GM04504 (cell line): ENCODE results near the gene TSHZ1.
"Not testable (repeated sequence)": the region's sequence is repeated elsewhere in the genome, so short reads cannot be mapped to it uniquely, and the experiment has no call there.

Experiments
- DNase-seq: peaks from one replicate; pipeline ENCODE4 v3.0.0-alpha.2; 2012; ENCODE audit warnings: low read depth

The TSHZ1 gene

DNA sequence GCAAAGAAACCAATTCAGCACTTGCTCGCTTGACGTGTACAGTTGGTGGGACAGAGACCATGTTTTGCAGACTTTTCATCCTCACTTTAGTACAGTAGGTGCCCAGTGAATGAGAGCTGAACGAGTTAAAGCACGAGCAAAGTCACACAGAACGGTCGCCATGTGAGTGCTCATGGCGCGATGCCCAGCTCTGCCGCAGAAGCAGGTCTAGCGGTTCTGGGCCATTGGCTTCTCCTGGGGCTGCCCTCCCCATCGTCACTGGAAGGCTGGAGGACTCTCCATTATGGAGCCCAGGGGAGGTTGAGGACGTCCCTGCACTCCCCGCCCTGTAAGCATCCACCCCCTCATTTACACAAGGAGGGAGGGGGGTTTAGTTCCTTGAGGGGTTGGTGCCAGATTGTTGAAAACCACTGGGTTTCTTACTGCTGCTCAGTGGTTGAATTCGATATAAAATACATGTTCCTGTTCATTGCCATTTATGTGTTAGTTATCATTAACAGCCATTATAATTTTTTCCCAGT, 26.6 kb upstream of the TSHZ1 start:
- no peak for DNase-seq

DNA sequence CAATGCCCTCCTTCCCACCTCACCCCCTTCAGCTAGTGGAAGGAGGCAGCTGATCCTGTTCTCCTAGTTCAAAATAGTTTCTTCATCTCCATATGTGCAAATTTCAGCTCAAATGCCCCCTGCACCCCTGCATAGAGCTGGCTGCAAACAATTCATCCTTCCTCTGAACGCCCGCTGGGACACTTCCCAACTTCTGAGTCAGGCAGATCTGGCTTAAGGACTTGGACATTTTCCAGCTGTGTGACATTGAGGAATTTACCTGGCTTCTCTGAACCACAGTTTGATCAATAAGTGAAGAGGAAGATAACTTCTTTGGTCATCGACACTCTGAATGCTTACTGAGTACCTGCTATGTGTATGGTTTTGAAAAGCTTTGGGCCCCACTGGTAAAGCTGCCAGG, 25.1 kb upstream of the TSHZ1 start:
- no peak for DNase-seq

DNA sequence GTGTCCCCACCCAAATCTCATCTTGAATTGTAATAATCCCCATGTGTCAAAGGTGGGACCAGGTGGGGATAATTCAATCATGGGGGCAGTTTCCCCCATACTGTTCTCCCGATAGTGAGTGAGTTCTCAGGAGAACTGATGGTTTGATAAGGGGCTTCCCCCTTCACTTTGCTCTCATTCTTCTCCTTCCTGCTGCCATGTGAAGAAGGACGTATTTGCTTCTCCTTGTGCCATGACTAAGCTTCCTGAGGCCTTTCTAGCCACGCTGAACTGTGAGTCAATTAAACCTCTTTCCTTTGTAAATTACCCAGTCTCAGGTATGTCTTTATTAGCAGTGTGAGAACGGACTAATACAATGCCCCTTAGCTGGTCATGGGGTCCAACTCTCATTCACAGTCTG, 22.9 kb upstream of the TSHZ1 start:
- not testable (repeated sequence) for DNase-seq

DNA sequence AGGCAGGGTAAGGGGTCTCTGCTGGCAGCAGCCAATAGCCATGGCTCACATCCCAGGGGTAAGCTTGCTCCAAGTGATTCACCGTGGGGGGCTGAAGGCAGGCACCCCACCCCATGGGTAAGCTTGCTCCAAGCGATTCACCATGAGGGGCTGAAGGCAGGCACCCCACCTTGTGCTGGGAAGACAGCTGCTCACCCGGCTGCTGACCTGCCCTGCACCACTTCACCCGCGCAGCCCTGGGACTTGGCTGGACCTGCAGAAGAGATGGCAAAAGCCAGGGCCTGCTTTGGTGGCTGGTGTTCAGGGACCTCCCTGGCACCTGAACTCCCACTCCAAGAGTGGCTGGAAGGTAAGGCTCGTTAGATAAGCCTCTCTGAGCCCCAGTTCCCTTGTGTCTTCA, 20.9 kb upstream of the TSHZ1 start:
- DNase-seq: no peak

DNA sequence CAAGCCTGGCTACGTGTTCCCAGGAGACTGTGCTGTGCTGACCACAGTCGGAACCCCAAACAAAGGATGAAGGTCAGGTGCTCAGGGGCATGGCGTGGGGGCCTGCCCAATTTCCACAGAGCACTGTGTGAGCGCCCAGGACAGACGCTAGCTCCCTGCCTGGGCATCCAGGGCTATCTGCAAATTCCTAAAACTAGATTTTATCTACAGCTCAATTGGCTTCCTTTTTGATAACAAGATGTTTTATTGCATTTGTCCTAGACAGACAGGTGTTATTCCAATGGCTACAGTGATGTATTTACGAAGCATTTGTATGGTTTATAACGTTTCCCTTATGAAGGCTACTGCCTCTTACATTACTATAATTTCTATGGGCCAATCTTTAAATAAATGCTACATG, 17.7 kb upstream of the TSHZ1 start:
- DNase-seq: no peak

DNA sequence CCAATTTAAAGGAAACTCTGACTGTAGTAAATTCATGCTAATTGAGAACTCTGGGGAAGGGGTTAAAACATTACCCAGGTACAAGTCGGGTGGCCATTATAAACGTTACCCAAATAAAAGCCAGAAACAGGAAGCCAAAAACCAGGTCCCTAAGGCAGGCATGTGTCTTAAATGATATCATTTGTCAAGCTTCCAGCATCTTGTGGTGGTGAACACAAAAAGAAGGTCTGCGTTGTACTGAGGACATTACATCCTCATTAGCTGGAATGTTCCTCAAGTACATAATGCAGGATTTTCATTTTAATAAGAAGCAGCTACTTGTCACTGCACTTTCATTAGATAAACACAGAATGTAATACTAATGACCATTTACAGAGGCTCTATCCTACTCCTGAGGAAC, 12.6 kb upstream of the TSHZ1 start:
- DNase-seq: no peak

DNA sequence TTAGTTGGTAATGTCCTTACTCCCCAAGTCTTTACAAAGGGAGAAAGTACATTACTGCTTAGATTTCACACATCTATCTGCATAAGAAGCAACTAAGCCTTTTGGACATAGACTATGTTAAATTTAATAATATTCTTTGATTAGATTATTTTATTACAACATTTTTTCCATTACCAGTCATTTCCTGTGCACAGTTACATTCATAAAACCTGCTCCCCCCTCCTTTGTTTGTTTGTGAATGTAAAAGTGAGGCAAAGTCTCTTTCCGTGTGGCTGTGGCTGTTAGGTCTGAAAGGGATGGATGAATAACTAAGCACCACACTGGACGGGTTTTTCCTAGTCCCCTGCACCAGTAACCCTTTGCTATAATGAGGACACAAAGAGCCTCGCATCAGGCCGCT, 11.3 kb upstream of the TSHZ1 start:
- no peak for DNase-seq

DNA sequence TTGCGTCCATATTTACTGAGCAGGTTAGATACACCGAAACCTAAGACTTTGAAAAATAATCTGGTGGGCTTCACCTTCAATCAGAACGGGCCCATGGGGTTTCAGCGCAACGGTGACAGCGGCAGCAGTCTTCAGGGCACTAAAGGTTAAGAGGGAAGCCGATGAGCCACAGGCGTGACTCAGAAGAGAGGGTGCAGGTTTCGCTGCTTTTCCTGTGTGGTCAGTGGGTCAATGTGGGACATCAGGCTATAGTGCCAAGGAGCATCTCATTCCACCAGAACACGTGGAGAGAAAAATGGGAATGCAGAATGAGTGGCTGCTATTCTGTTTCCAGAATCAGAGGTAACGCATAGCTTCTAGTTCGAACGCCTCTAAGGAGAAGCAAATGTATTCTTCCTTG, 10.5 kb upstream of the TSHZ1 start:
- no peak for DNase-seq

DNA sequence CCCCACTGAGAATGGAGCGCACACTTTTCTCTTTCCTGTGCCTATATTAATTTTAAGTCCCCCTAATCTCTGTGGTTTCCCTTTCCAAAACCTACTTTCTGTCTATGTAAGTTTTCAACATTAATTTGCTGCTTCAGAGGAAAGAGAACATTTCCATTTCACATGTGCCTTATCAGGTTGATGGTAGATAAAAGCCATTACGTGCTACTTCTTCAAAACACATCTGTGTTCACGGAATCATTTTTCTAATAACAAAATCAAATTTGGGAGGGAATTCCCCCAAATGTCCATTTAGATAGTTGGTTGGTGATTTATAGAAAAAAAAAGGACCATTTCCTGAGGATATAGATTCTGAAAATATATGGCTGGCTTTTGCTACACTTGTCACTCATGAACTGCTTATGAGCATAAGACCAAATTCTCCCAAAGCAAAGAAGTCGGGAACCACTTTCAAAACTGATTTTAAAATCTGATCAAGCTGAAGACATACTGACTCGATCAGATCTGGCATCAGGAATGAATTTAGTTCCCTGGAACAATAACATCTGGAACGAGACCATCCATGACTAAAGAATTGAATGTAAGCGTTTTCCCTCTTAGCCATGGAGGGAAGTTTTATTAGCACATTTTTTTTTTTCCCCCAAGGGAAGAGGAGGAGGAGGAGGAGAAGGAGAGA, 9.9 kb upstream of the TSHZ1 start:
- DNase-seq: no peak

DNA sequence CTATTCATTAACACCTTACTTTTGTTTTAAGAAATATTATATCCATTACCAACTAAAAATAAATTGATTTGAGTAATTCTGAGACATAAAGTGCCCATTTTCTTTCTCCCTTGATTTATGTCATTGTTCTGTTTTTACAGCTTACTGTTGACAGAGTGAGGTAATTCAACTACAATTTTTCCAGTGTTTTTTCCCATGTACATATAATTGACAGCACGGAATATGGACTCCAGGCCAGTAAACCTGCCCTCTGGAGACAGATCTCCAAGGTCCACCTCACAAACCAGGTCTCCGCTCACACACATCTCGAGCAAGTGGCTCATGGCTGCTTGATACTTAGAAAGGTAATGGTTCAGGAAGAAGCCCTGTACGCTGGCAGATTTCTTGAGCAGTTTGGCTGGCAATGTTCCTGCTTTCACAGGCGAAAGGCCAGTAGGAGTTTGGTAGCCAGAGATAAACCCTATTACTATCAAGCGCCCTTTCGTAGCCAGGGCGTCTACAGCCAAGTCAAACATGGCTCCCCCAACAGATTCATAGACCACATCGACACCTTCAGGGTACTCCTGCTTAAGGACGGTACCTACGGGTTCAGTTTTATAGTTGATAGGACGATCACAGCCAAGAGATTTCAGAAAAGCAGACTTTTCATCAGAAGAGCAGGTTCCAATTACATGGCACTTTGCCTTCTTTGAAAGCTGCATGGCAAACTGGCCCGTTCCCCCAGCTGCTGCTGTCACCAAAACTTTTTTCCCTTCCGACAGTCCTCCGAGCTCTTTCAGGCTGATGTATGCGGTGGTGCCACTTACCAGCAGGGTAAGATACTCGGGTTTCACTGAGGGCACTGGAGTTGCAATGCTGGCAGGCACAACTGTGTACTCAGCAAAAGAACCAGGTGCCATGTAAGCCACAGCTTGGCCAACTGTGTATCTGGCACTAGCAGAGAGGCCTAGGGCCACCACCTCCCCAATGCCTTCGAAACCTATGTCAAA, 9.0 kb upstream of the TSHZ1 start:
- no peak for DNase-seq

DNA sequence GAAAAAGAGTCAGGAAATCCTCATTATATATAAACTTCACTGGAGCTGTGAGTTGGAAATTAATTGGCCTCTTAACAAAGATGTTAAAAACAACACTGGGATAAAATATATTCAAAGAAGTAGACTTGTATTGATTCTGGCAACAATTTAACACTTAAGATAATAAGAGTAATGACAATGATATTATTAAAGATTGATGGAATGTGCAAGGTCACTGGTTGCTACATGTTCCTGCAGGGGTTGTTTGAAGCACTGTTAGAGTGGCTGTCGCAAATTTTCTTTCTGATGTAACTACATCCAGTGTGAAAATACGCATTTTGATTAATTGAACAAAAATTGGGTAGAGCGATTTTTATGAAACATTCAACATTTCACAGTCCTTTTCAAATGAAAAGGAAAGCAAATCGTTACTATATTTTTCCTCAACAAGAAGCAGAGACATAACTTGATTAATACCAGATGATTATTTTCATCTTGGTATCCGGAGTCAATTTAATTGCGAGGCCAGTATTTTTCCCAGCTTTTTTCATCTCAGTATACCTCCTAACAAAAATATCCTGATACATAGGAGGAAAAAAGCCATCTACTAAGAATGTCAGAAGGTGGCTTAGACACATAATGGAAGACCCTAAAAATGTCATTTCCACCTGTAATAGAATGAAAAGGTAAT, 7.8 kb upstream of the TSHZ1 start:
- DNase-seq: no peak

DNA sequence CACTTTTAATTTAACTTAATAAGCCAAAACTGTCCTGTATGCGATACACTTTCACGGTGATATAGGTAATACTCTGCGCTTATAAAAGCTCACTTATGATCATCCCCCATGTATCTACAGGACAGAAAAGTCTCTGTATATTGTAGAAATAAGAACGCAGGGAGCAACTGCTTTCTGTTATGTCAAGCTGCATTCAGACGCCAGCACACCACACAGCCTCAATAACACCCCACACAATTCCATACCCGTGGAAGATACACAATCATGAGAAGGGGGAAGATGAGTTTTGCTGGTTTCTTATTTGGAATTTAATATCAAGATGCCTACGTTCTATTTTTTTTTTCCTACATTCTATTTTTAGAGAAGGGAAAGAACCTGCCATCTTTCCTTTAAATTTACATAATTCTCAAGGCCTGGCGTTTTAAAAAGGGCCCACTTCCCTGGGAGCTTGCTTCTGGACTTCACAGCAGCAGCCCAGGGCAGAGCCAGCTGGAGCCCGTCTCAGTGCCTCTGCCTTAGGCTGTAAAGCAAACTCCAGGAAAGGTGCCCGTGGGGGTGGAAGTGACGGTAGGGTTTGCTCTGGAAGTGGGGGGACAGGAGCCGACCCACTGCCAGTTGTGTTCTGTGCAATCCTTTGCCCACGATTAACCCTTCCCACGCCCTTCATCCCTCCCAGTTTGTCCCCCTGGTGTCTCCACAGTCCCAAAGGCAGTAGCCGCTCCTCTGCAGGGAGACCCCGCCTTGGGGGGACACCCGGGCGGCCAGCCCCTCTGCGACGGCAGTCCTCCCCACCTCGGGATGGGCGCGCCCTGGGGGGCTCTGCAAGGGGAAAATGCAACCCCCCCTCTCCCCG, 7.0 kb upstream of the TSHZ1 start:
- no peak for DNase-seq

DNA sequence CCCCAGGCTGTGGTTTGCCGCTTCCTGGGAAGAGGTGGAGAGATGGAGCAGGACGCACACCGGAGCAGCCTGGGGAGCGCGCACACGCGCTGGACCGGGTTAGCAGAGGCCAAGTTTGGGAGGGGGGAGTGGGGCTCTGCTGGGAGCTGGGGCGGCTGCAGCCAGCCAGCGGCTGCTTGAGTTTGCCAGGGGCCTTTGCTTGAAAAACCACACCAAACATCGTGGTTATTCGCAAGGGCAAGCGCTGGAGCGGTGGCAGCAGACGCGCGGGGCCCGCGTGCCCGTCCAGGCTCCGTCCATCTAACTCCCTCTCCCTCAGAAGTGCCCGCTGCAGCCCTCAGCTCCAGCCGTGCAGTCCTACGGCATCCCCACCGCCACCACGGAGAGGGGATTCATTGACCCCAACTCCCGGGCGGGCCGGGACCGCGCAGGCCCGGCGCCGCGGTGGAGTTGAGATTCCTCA, 6.3 kb upstream of the TSHZ1 start:
- no peak for DNase-seq

DNA sequence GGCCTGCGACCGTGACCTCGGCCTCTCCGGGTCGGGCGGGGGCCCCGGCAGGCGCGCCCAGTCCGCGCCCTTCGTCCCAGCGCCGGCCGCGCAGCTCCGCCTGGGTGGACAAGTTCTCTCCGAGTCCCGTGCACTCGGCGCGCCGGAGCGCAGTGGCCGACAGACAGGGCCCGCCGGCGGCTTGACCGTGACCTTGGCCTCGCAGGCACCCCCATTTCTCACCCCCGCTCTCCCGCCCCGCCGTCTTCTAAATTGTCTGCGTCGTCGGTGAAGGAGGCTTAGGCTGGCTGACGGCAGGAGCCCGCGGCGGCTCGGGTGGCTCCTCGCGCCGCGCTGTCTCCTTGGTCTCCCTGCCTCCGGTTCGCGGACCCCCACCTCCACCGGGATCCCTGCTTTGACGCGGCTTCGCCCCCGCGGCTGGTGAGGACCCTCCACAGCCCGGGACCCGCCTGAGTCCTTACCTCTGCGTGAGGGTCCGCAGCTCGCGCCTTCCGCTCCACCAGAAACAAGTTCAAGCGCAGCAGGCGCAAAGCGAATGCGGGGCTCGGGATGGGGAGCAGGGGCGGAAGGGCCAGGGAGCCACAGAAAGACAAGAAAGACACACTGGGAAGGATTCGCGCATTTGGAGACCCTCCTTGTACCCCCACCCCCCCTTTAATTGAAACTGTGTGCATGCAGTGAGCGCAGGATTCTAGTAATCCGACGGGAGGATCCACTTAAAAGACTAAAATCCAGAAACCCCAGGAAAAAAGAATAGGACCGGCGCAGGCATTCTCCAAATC, 5.7 kb upstream of the TSHZ1 start:
- DNase-seq: no peak

DNA sequence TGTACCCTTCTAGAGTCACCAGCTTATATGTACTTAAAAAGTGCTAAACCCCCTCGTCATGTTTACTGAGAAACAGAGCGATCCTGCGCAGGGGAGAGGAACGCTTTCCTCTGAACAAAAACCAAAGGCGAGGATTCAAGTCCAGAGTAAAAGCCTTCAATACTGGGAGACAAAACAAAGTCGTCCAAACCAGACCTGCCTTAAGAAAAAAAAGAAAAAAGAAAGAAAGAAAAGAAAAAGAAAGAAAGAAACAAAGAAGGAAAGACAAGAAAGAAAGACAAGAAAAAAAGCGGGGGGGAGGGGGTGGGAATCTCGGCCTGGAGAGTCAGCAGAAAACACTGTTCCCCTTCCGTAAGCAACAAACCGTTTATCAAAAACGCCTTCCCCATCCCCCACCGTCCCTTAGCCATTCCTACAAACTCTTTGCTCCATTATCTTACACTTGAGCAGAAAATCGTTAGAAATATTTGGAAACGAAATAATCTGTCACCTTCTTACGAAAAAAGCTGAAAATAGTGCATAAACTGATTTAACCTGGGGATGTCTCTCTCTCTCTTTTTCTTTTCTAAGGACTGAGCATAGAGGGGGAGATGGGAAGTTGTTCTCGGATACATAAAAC, 5.0 kb upstream of the TSHZ1 start:
- no peak for DNase-seq

DNA sequence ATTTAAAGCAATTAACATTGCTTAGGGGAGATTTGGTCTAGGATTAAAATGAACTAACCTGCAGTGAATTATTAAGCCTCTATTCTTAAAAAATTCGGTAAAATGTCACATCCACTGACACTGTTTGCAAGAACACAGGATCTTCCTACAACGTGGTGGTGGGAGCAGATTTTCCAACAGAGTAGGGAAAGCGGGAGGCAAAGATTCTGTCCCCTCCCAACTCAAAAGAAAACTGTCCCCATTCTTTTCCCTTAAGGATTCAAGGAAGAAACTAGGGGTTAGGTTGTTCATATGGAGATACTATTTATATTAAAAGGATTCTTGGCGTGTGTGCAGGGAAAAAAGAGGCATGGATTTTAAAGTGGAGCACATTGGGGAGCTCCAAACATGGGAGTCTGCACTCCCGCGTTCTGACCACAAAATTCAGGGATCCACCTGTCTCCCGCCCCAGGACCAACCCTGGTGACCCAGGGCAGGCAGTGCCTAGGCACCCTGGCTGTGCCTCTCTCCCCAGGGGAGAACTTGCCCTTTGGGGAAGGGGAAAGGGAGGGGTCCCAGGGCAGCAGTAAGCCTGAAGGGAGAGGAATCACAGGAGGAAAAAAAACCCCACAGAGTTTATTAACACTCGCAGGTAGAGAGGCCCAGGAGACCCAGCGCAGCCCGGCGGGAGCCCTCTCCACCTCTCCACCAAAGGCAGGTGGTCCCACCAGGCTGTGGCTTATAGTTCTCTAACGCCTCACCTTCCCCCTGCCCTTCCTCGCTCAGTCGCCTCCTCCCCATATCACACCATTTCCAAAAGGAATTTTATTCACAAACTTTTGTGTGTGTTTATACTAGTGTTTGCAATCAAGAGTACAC, 3.9 kb upstream of the TSHZ1 start:
- DNase-seq: no peak

DNA sequence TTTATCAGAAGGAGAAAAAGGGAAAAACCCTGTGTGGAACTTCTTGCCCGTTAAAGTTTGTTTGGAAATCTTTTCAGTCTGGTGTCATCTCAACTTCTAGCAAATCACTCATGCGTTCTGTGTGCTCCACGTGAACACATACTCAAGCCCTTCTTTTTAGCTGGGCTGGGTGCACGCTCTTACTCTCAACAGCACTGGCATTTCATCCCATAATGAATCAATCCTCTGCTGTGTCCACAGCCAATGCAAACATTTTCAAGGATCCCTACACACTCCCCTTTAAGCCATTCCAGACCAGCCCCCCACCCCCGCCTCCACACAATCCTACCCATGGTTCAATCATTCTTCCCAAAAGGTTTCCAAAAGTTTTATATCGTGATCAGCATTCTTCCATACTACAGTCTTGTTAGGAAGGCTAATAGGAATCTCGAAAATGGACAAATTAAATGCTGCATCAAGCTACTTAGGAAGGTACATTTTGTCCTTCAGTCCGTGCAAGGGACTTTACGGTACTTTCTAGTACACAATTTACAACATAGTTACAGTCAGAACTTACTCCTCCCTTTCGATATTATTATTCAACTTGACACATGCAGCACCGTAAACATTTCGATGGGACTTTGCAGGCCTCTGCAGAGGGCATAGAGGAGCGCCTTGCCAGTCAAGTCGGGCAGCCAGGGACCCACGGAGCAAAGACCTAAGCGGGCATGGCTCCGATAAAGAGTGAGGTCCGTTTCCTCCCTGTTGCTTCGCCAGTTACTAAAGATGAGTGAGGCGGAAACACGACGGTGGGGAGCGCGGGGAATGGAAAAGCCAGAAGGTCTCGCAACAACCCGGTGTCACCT, 3.1 kb upstream of the TSHZ1 start:
- DNase-seq: no peak

DNA sequence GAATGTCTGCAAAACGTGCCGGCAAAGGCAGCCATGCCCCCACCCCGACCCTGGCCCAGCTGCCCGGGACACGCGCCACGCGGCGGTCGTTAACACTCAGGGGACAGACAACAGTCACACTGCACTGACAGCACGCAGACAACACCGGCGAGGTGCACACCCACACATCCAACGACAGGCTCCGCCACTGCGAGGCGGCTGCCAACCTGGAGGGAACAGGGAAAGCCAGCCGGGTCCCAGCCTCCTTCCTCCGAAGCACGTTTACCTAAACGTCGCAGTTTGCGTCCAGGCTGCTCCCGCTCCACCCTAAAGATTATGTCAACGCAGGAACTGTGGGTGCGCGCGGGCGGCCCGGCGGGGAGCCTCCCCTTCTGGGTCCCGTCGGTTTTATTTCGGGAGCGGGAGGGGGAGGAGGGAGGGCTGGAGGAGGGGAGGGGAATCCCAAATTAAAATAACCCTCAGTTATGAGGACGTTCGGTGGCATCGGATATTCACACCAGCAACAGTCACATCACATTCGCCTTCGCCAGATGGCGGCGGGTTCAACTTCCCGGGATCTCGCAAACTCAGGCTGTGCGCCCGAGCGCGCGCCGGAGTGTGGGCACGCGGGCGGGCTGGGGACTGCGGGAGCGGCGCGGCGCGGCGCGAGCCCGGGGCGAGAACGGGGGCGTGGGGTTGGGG, 2.3 kb upstream of the TSHZ1 start:
- no peak for DNase-seq
